ENCODE results near the gene ATP2C1. TPM values are rescaled to one million over a fixed set of nuclear protein-coding genes. Genes with fewer than 3 reads are reported as not detected.

ATP2C1 gene
- total RNA-seq, 1 donor from 2014 or later: 34.1 TPM

GRCh38 chr3:130901463-130902204, 7.8 kb downstream of the ATP2C1 start:
- Histone ChIP-seq H3K9me3 (no peaks in the 10 kb centered on the region), H3K4me3 (no peak overlapping the region), H3K4me1 (peaks cover 55% of the 10 kb centered on the region), H3K27me3 (no peaks in the 10 kb centered on the region), H3K36me3 (no peaks in the 10 kb centered on the region), H3K27ac (no peak overlapping the region)
- DNase-seq (ENCODE audit: extremely low spot score in 2 of 2): no peak
- intact Hi-C loops (cut with DNase I): no loop called here
- TF ChIP-seq CTCF (IDR thresholded peaks at IDR 0.05) (no peak), POLR2A (IDR thresholded peaks at IDR 0.05) (no peak)

- no peak for TF ChIP-seq POLR2A (IDR thresholded peaks at IDR 0.05)
- no peak for TF ChIP-seq CTCF (IDR thresholded peaks at IDR 0.05)
- no peak for TF ChIP-seq POLR2AphosphoS5 (IDR thresholded peaks at IDR 0.05; ENCODE audit: insufficient read depth in 1 of 2, low read depth in 1 of 2)
- DNase-seq (ENCODE audit: extremely low spot score in 2 of 2): no peak
- intact Hi-C loops (cut with DNase I): no loop called here
Measured at GRCh38 chr3:130903412-130903908, 9.6 kb downstream of the ATP2C1 start.

GRCh38 chr3:130904491-130904890, 10.6 kb downstream of the ATP2C1 start:
- Histone ChIP-seq H3K36me3 (no peaks in the 10 kb centered on the region), H3K4me3 (no peak overlapping the region), H3K9me3 (no peaks in the 10 kb centered on the region), H3K27me3 (no peaks in the 10 kb centered on the region), H3K4me1 (peaks cover 44% of the 10 kb centered on the region), H3K27ac (no peak overlapping the region)
- TF ChIP-seq CTCF (IDR thresholded peaks at IDR 0.05): no peak
- TF ChIP-seq POLR2AphosphoS5 (IDR thresholded peaks at IDR 0.05; ENCODE audit: insufficient read depth in 1 of 2, low read depth in 1 of 2): no peak
- no peak for TF ChIP-seq POLR2A (IDR thresholded peaks at IDR 0.05)
- no peak for DNase-seq (ENCODE audit: extremely low spot score in 2 of 2)
- intact Hi-C loops (cut with DNase I): no loop called here

More at GRCh38 chr3:130903412-130903908, 9.6 kb downstream of the ATP2C1 start:
- no peaks in the 10 kb centered on the region for H3K9me3 ChIP-seq
- no peaks in the 10 kb centered on the region for H3K36me3 ChIP-seq
- H3K27ac ChIP-seq: no peak overlapping the region
- no peak overlapping the region for H3K4me3 ChIP-seq
- H3K27me3 ChIP-seq: no peaks in the 10 kb centered on the region
- peaks cover 44% of the 10 kb centered on the region for H3K4me1 ChIP-seq

GRCh38 chr3:130905551-130905950, 11.7 kb downstream of the ATP2C1 start:
- no peak overlapping the region for H3K27ac ChIP-seq
- H3K36me3 ChIP-seq: no peaks in the 10 kb centered on the region
- no peaks in the 10 kb centered on the region for H3K9me3 ChIP-seq
- DNase-seq (ENCODE audit: extremely low spot score in 2 of 2): no peak
- TF ChIP-seq POLR2AphosphoS5 (IDR thresholded peaks at IDR 0.05; ENCODE audit: insufficient read depth in 1 of 2, low read depth in 1 of 2): no peak
- TF ChIP-seq CTCF (IDR thresholded peaks at IDR 0.05): no peak
- TF ChIP-seq POLR2A (IDR thresholded peaks at IDR 0.05): no peak
- no peak overlapping the region for H3K4me3 ChIP-seq
- no peaks in the 10 kb centered on the region for H3K27me3 ChIP-seq
- H3K4me1 ChIP-seq: peaks cover 44% of the 10 kb centered on the region
- intact Hi-C loops (cut with DNase I): no loop called here

GRCh38 chr3:130906374-130906995, 12.6 kb downstream of the ATP2C1 start:
- intact Hi-C loops (cut with DNase I): no loop called here
- Histone ChIP-seq H3K9me3 (no peaks in the 10 kb centered on the region), H3K36me3 (no peaks in the 10 kb centered on the region), H3K4me3 (no peak overlapping the region), H3K27ac (no peak overlapping the region), H3K4me1 (peaks cover 39% of the 10 kb centered on the region), H3K27me3 (no peaks in the 10 kb centered on the region)
- TF ChIP-seq POLR2AphosphoS5 (IDR thresholded peaks at IDR 0.05; ENCODE audit: insufficient read depth in 1 of 2, low read depth in 1 of 2) (no peak), POLR2A (IDR thresholded peaks at IDR 0.05) (no peak)
- no peak for DNase-seq (ENCODE audit: extremely low spot score in 2 of 2)
